KMS-11 (cell line): ENCODE data around the gene XAB2.

Experiments used
- H2AFZ ChIP-seq: fragments of 200-600 bp; sonication (generic); 2 replicates; pipeline ENCODE4 v1.6.1; 2016; ENCODE audit warnings: antibody characterized with exemption, mixed run types, low read depth
- H3K27ac ChIP-seq: fragments of 200-600 bp; sonication (generic); 2 replicates; pipeline ENCODE4 v1.6.1; 2016; ENCODE audit warnings: mild to moderate bottlenecking, mixed run types
- H3K27me3 ChIP-seq: fragments of 200-600 bp; sonication (generic); 2 replicates; pipeline ENCODE4 v1.6.1; 2017; ENCODE audit warnings: mild to moderate bottlenecking, low read depth, mixed run types, moderate library complexity; ENCODE audit not compliant: insufficient read depth
- H3K36me3 ChIP-seq: fragments of 200-600 bp; sonication (generic); 2 replicates; pipeline ENCODE4 v1.6.1; 2017; ENCODE audit warnings: mild to moderate bottlenecking, mixed run types; ENCODE audit not compliant: insufficient read depth
- H3K4me1 ChIP-seq: fragments of 200-600 bp; sonication (generic); 2 replicates; pipeline ENCODE4 v1.6.1; 2016; ENCODE audit warnings: mild to moderate bottlenecking, low read depth, mixed run types; ENCODE audit not compliant: poor library complexity, severe bottlenecking
- H3K4me2 ChIP-seq: fragments of 200-600 bp; sonication (generic); 2 replicates; pipeline ENCODE4 v1.7.0; 2016; ENCODE audit warnings: mild to moderate bottlenecking, mixed run types
- H3K4me3 ChIP-seq: fragments of 200-600 bp; sonication (generic); IDR thresholded peaks from 2 replicates; pipeline ENCODE4 v1.6.1; 2017; ENCODE audit warnings: low read depth, low read length, mixed read lengths; ENCODE audit not compliant: insufficient read depth
- H3K79me2 ChIP-seq: fragments of 200-600 bp; sonication (generic); 2 replicates; pipeline ENCODE4 v1.6.1; 2016; ENCODE audit warnings: low read depth, mixed run types; ENCODE audit not compliant: insufficient read depth
- H3K9ac ChIP-seq: fragments of 200-600 bp; sonication (generic); 2 replicates; pipeline ENCODE4 v1.6.1; 2016; ENCODE audit warnings: mild to moderate bottlenecking, mixed run types
- H4K20me1 ChIP-seq: fragments of 200-600 bp; sonication (generic); 2 replicates; pipeline ENCODE4 v1.6.1; 2016; ENCODE audit warnings: mild to moderate bottlenecking, mixed run types; ENCODE audit not compliant: insufficient read depth
- CTCF ChIP-seq: fragments of 200-600 bp; sonication (generic); conservative IDR thresholded peaks from 2 replicates; pipeline ENCODE4 v1.6.1; 2017; ENCODE audit warnings: low read depth, mild to moderate bottlenecking, antibody characterized with exemption, low read length, moderate library complexity, mixed read lengths

XAB2 gene

DNA sequence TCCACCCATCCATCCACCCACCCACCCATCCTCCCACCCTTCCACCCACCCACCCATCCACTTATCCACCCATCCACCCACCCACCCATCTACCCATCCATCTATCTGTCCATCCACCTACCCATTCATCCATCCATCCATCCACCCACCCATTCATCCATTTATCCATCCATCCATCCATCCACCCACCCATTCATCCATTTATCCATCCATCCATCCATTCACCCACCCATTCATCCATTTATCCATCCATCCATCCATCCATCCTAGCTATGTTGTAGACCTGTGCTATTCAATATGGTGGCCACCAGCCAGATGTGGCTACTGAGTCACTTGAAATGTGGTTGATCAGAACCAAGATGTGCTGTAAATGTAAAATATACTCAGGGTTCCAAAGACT is 28.6 kb downstream of the XAB2 start:
- Histone ChIP-seq H3K4me1 (no peaks in the 10 kb centered on the region), H3K4me2 (no peak overlapping the region), H3K27ac (no peak overlapping the region), H3K27me3 (peaks cover 11% of the 10 kb centered on the region; the same call in 1 of the 2 replicates), H3K9ac (no peak overlapping the region), H2AFZ (no peak overlapping the region), H4K20me1 (no peaks in the 10 kb centered on the region), H3K4me3 (no peak overlapping the region), H3K36me3 (no peaks in the 10 kb centered on the region), H3K79me2 (no peaks in the 10 kb centered on the region)
- TF ChIP-seq CTCF = no peak

DNA sequence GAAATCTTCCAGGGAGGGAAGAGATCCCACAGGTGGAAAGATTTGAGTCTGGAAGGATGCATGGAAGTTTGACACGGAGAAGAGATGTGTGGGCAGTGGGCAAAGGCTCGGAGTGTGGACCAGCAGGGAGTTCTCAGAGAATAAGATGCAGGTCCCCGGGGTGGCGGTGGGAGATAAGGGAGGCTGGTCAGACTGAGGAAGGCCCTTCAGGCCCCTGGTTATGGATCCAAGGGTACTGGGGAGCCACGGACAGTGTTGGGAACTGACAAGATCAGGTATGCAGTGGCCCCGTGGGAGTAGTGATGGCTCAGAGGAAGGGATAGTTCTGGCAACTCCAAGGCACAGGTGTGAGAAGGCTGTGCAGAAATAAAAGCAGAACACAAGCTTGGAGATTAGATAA is 31.2 kb downstream of the XAB2 start:
- no peak overlapping the region for H3K9ac ChIP-seq
- no peaks in the 10 kb centered on the region for H3K4me1 ChIP-seq
- H3K4me3 ChIP-seq = no peak overlapping the region
- H4K20me1 ChIP-seq = no peaks in the 10 kb centered on the region
- no peaks in the 10 kb centered on the region for H3K79me2 ChIP-seq
- H3K27ac ChIP-seq = no peak overlapping the region
- H2AFZ ChIP-seq = no peak overlapping the region
- peaks cover 16% of the 10 kb centered on the region; the same call in 1 of the 2 replicates for H3K27me3 ChIP-seq
- H3K36me3 ChIP-seq = no peaks in the 10 kb centered on the region
- H3K4me2 ChIP-seq = no peak overlapping the region
- no peak for TF ChIP-seq CTCF

DNA sequence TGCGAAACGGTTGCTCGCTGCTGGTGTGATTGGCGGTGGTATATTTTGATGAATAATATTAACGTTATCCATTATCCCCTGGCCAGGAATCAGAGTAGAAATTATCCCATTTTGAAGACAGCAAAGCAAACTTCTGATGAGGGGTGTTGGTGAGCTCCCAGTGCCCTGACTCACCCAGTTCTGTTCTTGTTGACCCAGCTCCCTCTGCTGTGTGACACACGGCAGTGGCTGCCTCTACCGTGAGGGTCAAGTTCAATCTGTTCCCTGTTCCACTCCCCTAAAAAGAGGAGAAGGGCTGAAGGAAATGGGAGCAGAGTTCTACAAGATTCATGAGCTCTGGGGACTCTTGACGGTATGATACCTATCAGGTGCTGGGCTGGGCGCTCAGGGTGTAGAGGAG is 31.7 kb downstream of the XAB2 start:
- Histone ChIP-seq H3K9ac (no peak overlapping the region), H3K27me3 (peaks cover 16% of the 10 kb centered on the region; the same call in 1 of the 2 replicates), H3K36me3 (no peaks in the 10 kb centered on the region), H3K4me2 (no peak overlapping the region), H3K79me2 (no peaks in the 10 kb centered on the region), H3K27ac (no peak overlapping the region), H3K4me1 (no peaks in the 10 kb centered on the region), H4K20me1 (no peaks in the 10 kb centered on the region), H3K4me3 (no peak overlapping the region), H2AFZ (no peak overlapping the region)
- TF ChIP-seq CTCF = no peak

GRCh38 chr19:7596211-7596937 is 33.0 kb downstream of the XAB2 start:
- no peak for TF ChIP-seq CTCF
- no peaks in the 10 kb centered on the region for H3K4me1 ChIP-seq
- H3K4me2 ChIP-seq = peak overlapping the region; percentile 25; the same call in 1 of the 2 replicates
- no peak overlapping the region for H3K27ac ChIP-seq
- no peaks in the 10 kb centered on the region for H4K20me1 ChIP-seq
- no peak overlapping the region for H3K4me3 ChIP-seq
- H3K36me3 ChIP-seq = no peaks in the 10 kb centered on the region
- no peak overlapping the region for H3K9ac ChIP-seq
- H3K27me3 ChIP-seq = peaks cover 18% of the 10 kb centered on the region; the same call in 1 of the 2 replicates
- no peaks in the 10 kb centered on the region for H3K79me2 ChIP-seq
- no peak overlapping the region for H2AFZ ChIP-seq
